CD4-positive, alpha-beta T cell treated with Interleukin-12 subunit alpha and Interleukin-12 subunit beta, for 1 hour (primary cell): ENCODE data around the gene ABCF3.
"Not testable (repeated sequence)": the region's sequence is repeated elsewhere in the genome, so short reads cannot be mapped to it uniquely, and the experiment has no call there.

ENCODE experiments used
- DNase-seq: peaks from one replicate; pipeline ENCODE4 v3.0.0-alpha.2; 2020

The ABCF3 gene, protein sequence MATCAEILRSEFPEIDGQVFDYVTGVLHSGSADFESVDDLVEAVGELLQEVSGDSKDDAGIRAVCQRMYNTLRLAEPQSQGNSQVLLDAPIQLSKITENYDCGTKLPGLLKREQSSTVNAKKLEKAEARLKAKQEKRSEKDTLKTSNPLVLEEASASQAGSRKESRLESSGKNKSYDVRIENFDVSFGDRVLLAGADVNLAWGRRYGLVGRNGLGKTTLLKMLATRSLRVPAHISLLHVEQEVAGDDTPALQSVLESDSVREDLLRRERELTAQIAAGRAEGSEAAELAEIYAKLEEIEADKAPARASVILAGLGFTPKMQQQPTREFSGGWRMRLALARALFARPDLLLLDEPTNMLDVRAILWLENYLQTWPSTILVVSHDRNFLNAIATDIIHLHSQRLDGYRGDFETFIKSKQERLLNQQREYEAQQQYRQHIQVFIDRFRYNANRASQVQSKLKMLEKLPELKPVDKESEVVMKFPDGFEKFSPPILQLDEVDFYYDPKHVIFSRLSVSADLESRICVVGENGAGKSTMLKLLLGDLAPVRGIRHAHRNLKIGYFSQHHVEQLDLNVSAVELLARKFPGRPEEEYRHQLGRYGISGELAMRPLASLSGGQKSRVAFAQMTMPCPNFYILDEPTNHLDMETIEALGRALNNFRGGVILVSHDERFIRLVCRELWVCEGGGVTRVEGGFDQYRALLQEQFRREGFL

DNA sequence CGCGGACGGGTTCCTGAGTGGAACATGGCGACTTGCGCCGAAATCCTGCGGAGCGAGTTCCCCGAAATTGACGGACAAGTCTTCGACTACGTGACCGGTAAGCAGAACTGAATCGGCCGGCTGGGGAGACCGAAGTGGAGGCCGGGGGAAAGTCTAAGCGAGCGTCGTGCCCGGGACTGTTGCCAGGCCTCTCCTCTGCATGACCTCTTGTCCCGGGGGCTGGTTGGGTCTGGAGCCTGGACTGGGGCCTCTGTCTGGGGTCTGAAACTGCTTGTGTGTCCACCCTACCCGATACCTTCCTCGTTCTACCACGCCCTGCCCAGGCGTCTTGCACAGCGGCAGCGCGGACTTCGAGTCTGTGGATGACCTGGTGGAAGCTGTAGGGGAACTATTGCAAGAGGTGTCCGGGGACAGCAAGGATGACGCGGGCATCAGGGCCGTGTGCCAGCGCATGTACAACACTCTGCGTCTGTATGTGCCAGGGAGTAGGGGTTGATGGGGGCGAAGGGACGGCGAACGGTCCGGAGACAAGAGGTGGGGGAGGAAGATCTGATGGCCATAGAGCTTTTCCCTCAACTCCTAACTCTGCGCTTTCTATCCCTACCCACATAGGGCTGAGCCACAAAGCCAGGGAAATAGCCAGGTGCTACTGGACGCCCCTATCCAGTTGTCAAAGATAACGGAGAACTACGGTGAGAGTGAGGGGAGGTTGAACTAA is at the start of gene ABCF3:
Gene ABCF3, plus strand, starts transcription at position 16 of the 718 bp plus-strand sequence. Its CDS starts 9 bp downstream, at position 25.
- no peak for DNase-seq

DNA sequence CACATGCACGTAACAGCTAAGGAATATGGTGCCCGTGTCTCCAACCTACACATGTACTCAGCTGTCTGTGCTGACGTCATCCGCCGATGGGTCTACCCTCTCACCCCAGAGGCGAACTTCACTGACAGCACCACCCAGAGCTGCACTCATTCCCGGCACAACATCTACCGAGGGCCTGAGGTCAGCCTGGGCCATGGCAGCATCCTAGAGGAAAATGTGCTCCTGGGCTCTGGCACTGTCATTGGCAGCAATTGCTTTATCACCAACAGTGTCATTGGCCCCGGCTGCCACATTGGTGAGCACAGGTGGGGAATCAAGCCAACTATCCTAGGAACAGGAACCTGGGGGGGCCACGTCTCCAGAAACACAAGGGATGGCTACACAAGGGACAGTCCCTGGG is 45.6 kb upstream of the ABCF3 start:
- no peak for DNase-seq

DNA sequence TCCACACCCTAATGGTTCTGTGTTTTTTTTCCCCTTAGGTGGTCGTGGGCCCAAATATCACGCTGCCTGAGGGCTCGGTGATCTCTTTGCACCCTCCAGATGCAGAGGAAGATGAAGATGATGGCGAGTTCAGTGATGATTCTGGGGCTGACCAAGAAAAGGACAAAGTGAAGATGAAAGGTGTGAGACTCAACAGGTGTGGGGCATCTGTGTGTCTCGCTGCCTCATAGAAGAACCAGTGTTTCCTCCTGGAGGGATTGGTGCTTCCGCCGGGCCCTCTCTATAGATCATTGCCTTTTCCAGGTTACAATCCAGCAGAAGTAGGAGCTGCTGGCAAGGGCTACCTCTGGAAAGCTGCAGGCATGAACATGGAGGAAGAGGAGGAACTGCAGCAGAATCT is 43.8 kb upstream of the ABCF3 start:
- no peak for DNase-seq

DNA sequence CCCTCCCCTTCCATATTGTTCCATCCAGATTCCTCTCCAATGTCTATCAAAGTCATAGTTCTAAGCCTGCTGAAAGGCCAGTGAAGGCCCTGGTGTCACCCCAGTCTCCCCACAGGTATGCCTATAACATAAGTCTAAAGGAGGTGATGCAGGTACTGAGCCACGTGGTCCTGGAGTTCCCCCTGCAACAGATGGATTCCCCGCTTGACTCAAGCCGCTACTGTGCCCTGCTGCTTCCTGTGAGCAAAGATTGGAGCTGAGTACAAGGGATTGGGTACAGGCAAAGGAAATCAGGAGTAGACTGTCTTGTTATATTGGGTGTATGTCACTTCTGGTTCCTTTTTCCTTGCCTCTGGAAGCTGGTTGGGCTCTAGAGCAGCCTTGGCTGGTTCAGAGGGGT is 42.7 kb upstream of the ABCF3 start:
- no peak for DNase-seq

DNA sequence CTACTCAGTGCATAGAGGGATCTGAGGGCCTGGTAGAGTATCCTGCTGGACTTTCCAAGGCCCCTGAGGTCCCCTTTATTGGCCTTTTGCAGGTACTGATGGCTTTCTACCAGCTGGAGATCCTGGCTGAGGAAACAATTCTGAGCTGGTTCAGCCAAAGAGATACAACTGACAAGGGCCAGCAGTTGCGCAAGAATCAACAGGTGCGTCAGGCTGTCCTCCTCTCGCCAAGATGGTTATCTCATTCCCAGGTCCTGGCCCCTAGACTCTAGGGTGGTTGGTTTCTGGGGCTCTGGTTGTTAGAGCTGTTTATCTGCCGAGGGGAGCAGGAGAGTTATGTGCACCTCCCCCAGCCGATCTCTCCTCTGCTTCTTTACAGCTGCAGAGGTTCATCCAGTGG is 41.5 kb upstream of the ABCF3 start:
- no peak for DNase-seq

DNA sequence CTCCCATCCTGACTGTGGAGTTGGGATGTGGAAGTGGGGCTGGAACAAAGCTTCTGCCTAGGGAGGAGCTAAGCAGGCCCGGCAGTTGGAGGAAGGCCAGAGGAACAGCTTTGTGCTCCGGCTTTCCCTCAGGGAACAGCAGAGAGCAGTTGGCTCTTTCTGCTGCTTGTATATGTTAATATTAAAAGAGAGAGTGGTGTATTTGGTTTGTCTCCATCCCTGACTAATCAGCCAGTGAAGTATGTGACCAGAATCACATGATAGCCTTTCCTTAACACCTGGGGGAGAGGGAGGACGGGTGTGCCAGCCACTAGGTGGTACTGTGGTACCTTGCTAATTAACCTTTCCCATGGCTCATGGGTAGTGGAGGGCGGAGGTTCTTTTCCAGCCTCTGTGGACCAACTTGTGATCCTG is 40.9 kb upstream of the ABCF3 start:
- peak; percentile 39 for DNase-seq

DNA sequence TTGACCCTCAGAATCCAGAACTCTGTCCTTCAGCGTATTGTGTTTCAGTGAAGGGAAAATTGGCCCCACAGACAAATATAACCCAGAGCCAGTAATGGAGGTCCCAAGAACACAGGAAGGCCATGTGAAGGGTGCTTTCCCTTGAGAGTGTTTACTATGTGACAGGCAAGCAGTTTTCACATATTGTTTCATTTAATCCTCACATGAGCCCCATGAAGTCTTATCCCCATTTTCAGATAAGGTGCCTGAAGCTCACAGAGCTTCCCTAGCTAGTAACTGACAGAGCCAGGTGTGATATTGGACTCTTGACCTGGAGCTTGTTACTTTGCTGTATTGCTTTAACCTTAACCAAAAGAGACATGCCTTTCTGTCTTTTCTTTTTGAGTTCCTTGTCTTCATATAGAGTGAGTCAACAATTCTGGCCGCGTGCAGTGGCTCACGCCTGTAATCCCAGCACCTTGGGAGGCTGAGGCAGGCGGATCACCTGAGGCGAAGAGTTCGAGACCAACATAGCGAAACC is 40.2 kb upstream of the ABCF3 start:
- DNase-seq = no peak

DNA sequence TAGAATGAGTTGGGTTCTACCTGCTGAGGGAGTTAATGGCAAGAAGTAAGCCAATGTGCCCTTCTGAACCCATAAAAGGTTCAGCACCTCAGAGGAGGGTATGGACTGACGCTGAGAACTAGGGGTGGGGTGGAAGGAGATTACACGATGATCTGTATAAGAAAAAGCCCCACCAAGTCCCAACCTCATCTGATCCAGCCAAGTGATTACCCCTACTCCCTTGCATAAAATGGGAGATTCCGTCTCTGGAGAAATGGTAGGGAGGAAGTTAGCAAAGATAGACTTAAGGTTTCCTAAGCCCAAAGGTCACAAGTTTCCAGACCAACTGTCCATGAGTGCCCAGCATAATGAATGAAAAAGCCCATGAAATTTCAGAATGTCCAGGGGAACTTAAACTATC is 37.9 kb upstream of the ABCF3 start:
- no peak for DNase-seq

DNA sequence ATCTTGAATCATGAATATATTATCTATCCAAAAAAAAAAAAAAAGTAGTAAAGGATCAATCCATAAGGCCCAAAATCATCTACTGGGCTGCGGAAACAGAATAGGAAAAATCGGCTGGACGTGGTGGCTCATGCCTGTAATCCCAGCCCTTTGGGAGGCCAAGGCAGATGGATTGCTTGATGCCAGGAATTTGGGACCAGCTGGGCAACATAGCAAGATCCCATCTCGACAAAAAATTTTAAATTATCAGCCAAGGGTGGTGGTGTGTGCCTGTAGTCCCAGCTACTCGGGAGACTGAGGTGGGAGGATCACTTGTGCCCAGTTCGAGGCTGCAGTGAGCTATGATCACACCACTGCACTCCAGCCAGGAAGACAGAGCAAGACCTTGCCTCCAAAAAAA is 36.9 kb upstream of the ABCF3 start:
- no peak for DNase-seq

DNA sequence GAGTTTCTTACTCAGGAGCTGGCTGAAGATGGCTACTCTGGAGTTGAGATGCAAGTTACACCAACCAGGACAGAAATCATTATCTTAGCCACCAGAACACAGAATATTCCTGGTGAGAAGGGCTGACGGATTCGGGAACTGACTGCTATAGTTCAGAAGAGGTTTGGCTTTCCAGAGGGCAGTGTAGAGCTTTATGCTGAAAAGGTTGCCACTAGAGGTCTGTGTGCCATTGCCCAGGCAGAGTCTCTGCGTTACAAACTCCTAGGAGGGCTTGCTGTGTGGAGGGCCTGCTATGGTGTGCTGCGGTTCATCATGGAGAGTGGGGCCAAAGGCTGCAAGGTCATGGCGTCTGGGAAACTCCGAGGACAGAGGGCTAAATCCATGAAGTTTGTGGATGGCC is 36.2 kb upstream of the ABCF3 start:
- not testable (repeated sequence) for DNase-seq

DNA sequence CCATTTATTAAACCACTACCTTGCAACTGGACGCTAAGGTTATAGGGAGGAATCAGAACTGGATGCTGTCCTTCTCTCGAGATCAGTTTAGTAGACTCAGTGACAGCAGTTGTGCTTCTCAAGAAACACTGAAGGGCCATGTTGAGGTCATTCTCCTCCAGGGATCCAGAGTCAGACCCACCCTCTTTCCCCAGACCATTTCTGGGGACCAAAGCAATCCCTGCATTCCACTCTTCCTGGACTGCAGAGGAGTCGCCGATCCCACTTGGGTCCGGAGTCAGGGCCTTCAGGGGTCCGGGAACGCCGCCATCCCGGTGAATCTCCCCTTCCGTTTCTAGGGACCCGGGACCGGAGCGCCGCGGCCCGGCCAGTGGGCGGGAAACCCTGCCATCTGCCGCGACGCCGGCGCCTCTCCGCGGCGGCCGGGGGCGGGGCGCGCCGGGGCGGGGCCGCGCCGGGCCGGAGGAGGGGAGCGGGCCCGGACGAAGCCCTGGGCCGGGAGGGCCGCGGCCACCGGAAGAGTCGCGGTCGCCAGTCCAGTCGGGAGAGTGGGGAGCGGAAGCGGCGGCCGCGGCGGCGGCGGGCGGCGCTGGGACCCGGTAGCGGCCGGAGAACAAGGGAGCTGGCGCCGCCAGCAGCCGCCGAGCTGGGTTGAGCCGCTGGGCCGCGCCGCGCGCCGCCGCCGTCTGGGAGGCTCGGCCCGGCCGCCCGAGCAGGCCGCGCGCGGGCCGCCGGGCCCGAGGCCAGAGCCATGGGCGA is 30.9 kb upstream of the ABCF3 start, which contains the start of gene DVL3:
Gene DVL3, plus strand, starts transcription at position 493 of the 759 bp plus-strand sequence. Its CDS starts 259 bp downstream, at position 752.
- peak; percentile 63 for DNase-seq

DNA sequence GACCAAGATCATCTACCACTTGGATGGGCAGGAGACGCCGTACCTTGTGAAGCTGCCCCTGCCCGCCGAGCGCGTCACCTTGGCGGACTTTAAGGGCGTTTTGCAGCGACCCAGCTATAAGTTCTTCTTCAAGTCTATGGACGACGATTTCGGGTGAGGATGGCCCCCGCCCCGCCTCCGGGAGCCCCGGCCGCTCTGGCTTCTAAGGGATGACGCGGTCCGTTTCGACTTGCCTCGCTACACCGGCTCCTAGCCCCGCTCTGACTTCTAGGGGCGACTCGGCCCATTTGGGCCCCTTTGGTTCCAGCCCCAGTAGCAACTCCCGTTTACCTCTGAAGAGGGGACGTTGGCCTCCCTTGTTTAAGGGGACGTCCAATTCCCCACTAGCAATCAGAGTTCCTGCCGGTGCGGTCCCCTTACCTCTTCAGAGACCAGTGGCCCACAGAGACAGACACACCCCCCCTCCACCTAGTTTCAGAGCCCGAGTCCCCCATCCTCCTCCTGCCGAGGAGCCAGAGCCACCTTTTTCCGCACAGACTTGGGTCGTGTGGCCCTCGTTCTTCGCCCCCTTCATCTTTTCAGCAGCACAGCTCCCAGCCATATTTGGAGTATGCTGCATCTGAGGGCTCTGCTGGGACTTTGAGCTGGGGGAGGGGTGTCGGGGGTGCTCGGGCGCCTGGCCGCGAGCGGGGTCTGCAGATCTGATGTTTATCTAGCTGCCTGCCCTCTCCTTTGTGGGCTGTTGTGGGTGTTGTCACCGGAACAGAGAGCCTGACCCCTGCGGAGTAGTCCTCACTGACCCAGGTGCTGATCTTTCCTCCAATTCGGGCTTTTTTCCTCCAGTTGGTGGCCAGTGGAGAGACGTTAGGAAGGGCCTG is 30.1 kb upstream of the ABCF3 start:
- peak; percentile 37 for DNase-seq

DNA sequence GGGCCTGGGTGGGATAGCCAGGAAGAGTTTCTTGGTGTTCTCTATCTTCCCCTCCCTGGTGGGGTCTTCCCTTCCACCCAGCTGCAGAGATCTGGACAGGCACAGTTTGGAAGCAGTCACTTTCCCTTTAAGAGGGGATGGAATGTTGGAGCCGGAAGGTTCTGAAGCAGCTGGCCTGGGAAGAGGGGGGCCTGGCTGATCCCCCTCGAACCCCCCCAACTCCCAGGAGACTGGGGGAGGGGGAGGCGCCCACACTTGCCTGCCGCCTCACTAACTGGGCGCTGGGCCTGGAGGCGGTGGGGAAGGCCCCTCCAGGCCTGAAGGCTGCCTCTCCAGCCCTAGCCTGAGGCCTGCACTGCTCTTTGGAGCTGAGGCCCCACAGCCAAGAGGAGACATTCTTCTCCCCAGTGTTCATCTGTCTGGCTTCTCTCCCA is 29.5 kb upstream of the ABCF3 start:
- DNase-seq = no peak

DNA sequence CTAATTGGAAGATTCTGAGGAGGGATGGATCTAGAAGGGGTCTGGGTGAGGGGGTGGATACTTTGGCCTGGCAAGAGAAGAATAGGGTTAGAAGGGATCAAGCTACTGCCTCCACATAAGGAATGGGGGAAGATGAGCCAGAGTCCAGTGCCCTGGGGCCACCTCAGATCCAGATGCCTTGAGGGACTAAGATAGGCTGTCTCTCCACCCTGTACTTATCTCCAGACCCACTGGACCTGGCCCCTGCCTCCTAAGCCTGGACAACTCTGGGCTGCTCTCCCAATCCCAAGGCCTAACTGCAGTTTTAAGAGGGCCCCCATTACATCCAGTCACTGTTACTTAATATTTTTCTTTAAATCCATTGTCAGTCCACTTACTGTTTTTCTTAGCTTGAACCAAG is 28.8 kb upstream of the ABCF3 start:
- DNase-seq = no peak

DNA sequence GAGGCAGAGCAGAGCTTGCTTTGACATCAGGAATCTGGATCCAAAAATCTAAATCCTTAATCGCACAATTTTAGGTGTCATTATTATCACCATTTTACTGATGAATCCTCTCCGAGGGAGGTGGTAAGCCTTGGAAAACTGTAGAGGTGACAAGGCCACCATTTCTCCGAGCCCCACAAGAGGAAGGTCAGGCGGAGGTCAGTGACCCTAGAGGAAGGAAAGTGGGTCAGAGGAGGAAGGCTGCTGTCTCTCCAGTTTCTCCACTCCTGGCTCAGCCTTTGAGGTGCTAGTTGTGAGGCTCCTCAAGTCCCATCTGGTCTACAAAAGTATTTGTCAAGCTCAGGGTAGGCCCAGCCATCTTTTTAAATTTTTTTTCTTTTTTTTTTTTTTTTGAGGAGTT is 27.6 kb upstream of the ABCF3 start:
- no peak for DNase-seq

DNA sequence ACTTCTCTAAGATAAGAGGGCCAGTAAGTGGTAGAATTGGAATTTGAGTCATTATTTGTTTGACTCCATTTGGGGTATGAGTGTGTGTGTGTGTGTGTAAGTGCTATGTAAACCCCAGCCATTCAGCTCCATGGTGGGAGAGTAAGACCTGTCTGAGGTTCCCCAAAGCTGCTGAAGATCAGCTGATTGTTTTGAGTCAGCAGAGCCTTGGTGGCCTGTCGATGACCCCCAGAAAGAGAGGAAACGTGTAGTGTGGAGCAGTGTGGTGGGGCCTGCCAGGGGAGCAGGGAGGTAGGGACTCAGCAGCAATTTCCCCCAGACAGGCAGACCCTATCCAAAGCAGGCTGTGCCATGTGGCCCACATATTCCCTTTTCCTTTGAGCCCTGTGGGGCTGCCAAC is 25.5 kb upstream of the ABCF3 start:
- DNase-seq = no peak

DNA sequence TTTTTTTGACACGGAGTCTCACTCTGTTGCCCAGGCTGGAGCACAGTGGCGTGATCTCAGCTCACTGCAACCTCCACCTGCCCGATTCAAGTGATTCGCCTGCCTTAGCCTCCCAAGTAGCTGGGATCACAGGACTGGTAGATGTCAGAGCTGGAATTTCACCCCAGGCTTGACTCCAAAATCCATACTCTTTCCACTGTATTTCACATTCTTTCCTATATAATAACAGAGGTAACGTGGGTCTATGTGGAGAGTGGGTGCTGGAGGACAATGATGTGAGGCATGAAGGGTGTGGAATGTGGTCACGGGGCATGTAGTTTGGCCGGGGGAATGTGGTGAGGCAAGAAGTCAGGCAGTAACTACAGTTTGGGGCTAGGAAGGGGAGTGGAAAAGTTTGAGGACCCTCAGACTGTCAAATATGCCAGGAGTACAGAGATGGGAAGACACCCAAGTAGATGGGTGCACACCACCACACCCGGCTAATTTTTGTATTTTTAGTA is 23.4 kb upstream of the ABCF3 start:
- DNase-seq = not testable (repeated sequence)

DNA sequence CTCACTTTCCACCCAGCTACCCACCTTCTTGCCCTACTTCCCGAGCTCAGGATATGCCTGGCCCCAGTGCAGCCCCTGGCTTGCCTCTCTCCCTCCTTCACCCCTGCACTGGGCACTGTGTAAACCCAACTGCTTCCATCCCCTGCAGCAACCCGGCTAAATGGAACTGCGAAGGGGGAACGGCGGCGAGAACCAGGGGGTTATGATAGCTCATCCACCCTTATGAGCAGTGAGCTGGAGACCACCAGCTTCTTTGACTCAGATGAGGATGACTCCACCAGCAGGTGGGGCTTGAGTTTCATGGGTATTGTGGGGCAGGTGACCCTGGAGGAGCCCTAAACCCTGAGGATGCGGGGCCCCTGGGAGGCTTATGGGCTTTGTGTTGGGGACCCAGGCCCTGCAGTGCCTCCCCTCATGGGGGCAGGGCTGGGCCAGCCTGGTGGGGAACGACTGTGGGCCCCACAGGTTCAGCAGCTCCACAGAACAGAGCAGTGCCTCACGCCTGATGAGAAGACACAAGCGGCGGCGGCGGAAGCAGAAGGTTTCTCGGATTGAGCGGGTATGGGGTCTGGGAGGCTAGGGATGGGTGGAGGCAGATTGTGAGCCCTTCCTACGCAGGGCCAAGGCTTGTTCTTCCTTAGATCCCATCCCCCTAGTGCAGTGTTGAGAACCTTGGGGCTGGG is 21.2 kb upstream of the ABCF3 start:
- no peak for DNase-seq

DNA sequence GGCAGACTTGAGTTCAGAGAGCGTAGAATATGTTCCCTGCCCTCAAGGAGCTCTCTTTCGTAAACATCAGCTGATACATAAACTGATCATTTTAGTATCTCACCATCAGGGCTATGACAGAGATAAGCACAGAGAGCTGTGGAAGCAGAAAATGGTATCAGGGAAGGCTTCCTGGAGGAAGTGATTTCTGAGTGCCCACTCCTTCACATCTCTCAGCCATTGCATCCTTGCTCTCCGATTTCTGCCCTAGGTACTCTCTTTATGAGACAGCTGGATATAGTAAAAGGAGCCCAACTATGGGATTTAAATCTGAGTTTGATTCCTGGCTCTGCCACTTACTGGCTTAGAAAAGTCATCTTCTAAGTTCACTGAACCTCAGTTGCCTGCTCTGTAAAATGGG is 20.5 kb upstream of the ABCF3 start:
- DNase-seq = no peak

DNA sequence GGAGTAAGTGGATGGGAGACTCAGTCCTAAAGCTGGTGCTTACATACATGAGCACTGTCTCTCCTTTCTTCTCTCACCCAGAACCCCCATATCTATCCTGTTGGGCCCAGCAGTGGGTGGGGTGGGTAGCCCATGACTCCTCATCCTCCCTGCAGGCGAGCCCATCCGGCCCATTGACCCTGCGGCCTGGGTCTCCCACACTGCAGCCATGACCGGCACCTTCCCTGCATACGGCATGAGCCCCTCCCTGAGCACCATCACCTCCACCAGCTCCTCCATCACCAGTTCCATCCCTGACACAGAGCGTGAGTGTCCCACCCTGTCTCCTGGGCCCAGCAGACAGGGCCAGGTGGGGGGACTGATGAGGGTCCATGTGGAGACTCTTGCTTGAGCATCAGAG is 19.3 kb upstream of the ABCF3 start:
- no peak for DNase-seq

DNA sequence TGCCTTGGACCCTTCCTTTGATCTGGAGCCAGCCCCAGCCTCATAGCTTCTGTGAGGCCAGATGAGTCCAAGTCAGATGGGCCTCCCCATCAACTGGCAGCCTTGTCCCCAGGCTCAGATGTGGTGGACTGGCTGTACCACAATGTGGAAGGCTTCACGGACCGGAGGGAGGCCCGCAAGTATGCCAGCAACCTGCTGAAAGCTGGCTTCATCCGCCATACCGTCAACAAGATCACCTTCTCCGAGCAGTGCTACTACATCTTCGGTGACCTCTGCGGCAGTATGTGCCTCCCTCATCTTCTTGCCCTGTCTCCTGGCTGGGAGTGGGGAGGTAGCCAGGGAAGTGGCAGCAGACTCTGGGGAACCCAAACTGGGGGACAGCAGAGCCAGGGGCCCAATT is 18.2 kb upstream of the ABCF3 start:
- DNase-seq = no peak
